Measurements from ENCODE around the gene CDH20. TPM values are rescaled to one million over a fixed set of nuclear protein-coding genes. Genes with fewer than 3 reads are reported as not detected.

CDH20 gene
- polyA plus RNA-seq, 1 donor (not counting 4 experiments of a cell fraction or from before 2014, with no cell fraction given), result not detected

GRCh38 chr18:61443081-61443725 is 110.0 kb downstream of the CDH20 start:
- Histone ChIP-seq H3K79me2 (ENCODE audit: control insufficient read depth, insufficient read depth, low read length) (no peaks in the 10 kb centered on the region), H3K9me3 (ENCODE audit: control insufficient read depth, low read depth, low read length) (no peaks in the 10 kb centered on the region), H3K4me1 (ENCODE audit: control insufficient read depth, extremely low read depth, insufficient read depth, low read length) (no peaks in the 10 kb centered on the region), H3K27me3 (ENCODE audit: control insufficient read depth, extremely low read depth, insufficient read depth, low read length) (no peaks in the 10 kb centered on the region), H3K9ac (ENCODE audit: control insufficient read depth, extremely low read depth, insufficient read depth, low read length) (no peak overlapping the region), H4K20me1 (ENCODE audit: control insufficient read depth, extremely low read depth, insufficient read depth, low read length) (no peaks in the 10 kb centered on the region), H3K36me3 (ENCODE audit: control insufficient read depth in 2 of 2, extremely low read depth in 1 of 2, insufficient read depth in 2 of 2, low read length in 2 of 2) (no peaks in the 10 kb centered on the region), H3K27ac (ENCODE audit: control insufficient read depth, insufficient read depth, low read length) (no peak overlapping the region), H3K4me2 (ENCODE audit: control insufficient read depth, extremely low read depth, insufficient read depth, low read depth, low read length) (no peak overlapping the region), H2AFZ (ENCODE audit: control insufficient read depth, low read length) (no peak overlapping the region), H3K9me1 (ENCODE audit: control insufficient read depth, extremely low read depth, insufficient read depth, low read length) (no peaks in the 10 kb centered on the region), H3K4me3 (ENCODE audit: control insufficient read depth in 2 of 3, extremely low read depth in 1 of 3, insufficient read depth in 2 of 3, low read depth in 1 of 3, low read length in 3 of 3) (no peak overlapping the region)
- dilution Hi-C loops (cut with MboI; ENCODE audit: extremely low pct_ligation_motif_present, low sequenced_read_pairs), result no loop called here
- TF ChIP-seq CTCF (optimal IDR thresholded peaks at IDR 0.05 in 1 of 3, IDR thresholded peaks at IDR 0.05 in 1 of 3, conservative IDR thresholded peaks at IDR 0.05 in 1 of 3; ENCODE audit: extremely low read depth in 1 of 3, insufficient read depth in 2 of 3, low read length in 3 of 3) (no peak), EZH2 (IDR thresholded peaks at IDR 0.05; ENCODE audit: low read length) (no peak)
- FAIRE-seq (no peak), DNase-seq (ENCODE audit: low read depth, low spot score) (no peak)

- FAIRE-seq (no peak), DNase-seq (ENCODE audit: low read depth, low spot score) (no peak)
- dilution Hi-C loops (cut with MboI; ENCODE audit: extremely low pct_ligation_motif_present, low sequenced_read_pairs), result no loop called here
Observed at GRCh38 chr18:61448316-61448715, 115.1 kb downstream of the CDH20 start.

More at GRCh38 chr18:61448316-61448715, 115.1 kb downstream of the CDH20 start:
- no peaks in the 10 kb centered on the region for H3K36me3 ChIP-seq (ENCODE audit: control insufficient read depth in 2 of 2, extremely low read depth in 1 of 2, insufficient read depth in 2 of 2, low read length in 2 of 2)
- H2AFZ ChIP-seq (ENCODE audit: control insufficient read depth, low read length), result no peak overlapping the region
- no peaks in the 10 kb centered on the region for H4K20me1 ChIP-seq (ENCODE audit: control insufficient read depth, extremely low read depth, insufficient read depth, low read length)
- H3K27ac ChIP-seq (ENCODE audit: control insufficient read depth, insufficient read depth, low read length), result no peak overlapping the region
- H3K4me3 ChIP-seq (ENCODE audit: control insufficient read depth in 2 of 3, extremely low read depth in 1 of 3, insufficient read depth in 2 of 3, low read depth in 1 of 3, low read length in 3 of 3), result no peak overlapping the region
- no peaks in the 10 kb centered on the region for H3K9me3 ChIP-seq (ENCODE audit: control insufficient read depth, low read depth, low read length)
- no peaks in the 10 kb centered on the region for H3K27me3 ChIP-seq (ENCODE audit: control insufficient read depth, extremely low read depth, insufficient read depth, low read length)
- no peaks in the 10 kb centered on the region for H3K4me1 ChIP-seq (ENCODE audit: control insufficient read depth, extremely low read depth, insufficient read depth, low read length)
- no peak overlapping the region for H3K4me2 ChIP-seq (ENCODE audit: control insufficient read depth, extremely low read depth, insufficient read depth, low read depth, low read length)
- TF ChIP-seq EZH2 (IDR thresholded peaks at IDR 0.05; ENCODE audit: low read length) (no peak), CTCF (optimal IDR thresholded peaks at IDR 0.05 in 1 of 3, IDR thresholded peaks at IDR 0.05 in 1 of 3, conservative IDR thresholded peaks at IDR 0.05 in 1 of 3; ENCODE audit: extremely low read depth in 1 of 3, insufficient read depth in 2 of 3, low read length in 3 of 3) (no peak)
- no peaks in the 10 kb centered on the region for H3K9me1 ChIP-seq (ENCODE audit: control insufficient read depth, extremely low read depth, insufficient read depth, low read length)
- H3K9ac ChIP-seq (ENCODE audit: control insufficient read depth, extremely low read depth, insufficient read depth, low read length), result no peak overlapping the region
- H3K79me2 ChIP-seq (ENCODE audit: control insufficient read depth, insufficient read depth, low read length), result no peaks in the 10 kb centered on the region
